ENCODE measurements around the gene RHOBTB1.

RHOBTB1 gene

GRCh38 chr10:60980997-60981396 lies 37.0 kb upstream of the RHOBTB1 start:
- no peak overlapping the region for H3K4me3 ChIP-seq (ENCODE audit: low read length)
- no peak for TF ChIP-seq CTCF (conservative IDR thresholded peaks at IDR 0.05; ENCODE audit: low read length)
- no peak for DNase-seq (ENCODE audit: low read depth)

- no peak for DNase-seq (ENCODE audit: low read depth)
- no peak for TF ChIP-seq CTCF (conservative IDR thresholded peaks at IDR 0.05; ENCODE audit: low read length)
- H3K4me3 ChIP-seq (ENCODE audit: low read length): no peak overlapping the region
These were observed 35.7 kb upstream of the RHOBTB1 start for GRCh38 chr10:60979667-60980104.

GRCh38 chr10:60978287-60979115 lies 34.5 kb upstream of the RHOBTB1 start:
- H3K4me3 ChIP-seq (ENCODE audit: low read length): no peak overlapping the region
- TF ChIP-seq CTCF (conservative IDR thresholded peaks at IDR 0.05; ENCODE audit: low read length): no peak
- DNase-seq (ENCODE audit: low read depth): no peak

GRCh38 chr10:60977161-60978122 lies 33.5 kb upstream of the RHOBTB1 start:
- no peak for DNase-seq (ENCODE audit: low read depth)
- no peak overlapping the region for H3K4me3 ChIP-seq (ENCODE audit: low read length)
- no peak for TF ChIP-seq CTCF (conservative IDR thresholded peaks at IDR 0.05; ENCODE audit: low read length)

GRCh38 chr10:60976687-60977086 lies 32.7 kb upstream of the RHOBTB1 start:
- no peak for DNase-seq (ENCODE audit: low read depth)
- no peak overlapping the region for H3K4me3 ChIP-seq (ENCODE audit: low read length)
- TF ChIP-seq CTCF (conservative IDR thresholded peaks at IDR 0.05; ENCODE audit: low read length): no peak

GRCh38 chr10:60975716-60976115 lies 31.7 kb upstream of the RHOBTB1 start:
- no peak overlapping the region for H3K4me3 ChIP-seq (ENCODE audit: low read length)
- DNase-seq (ENCODE audit: low read depth): no peak
- no peak for TF ChIP-seq CTCF (conservative IDR thresholded peaks at IDR 0.05; ENCODE audit: low read length)

Measured in AG10803 (cell line).